Measurements from ENCODE around the gene GOSR1.
"Not testable (repeated sequence)": the region's sequence is repeated elsewhere in the genome, so short reads cannot be mapped to it uniquely, and the experiment has no call there.

Gene GOSR1

GRCh38 chr17:30564422-30565072, 87.3 kb downstream of the GOSR1 start:
- H3K36me3 ChIP-seq, H3K27me3 ChIP-seq, H3K4me3 ChIP-seq, H3K9ac ChIP-seq, H3K27ac ChIP-seq, H4K20me1 ChIP-seq: not testable (repeated sequence)
- peaks cover 0 to 11% (median 0%) of the 10 kb centered on the region in 11 experiments; a peak in 4 of 22 replicates for H3K9me3 ChIP-seq (replicated peaks in 1 of 11)
- peak overlapping the region; percentile 24 to 77 (median 49); a peak in 20 of 22 replicates for H3K4me2 ChIP-seq
- H3K4me1 ChIP-seq: peaks cover 8 to 20% (median 16%) of the 10 kb centered on the region in 10 experiments

- Histone ChIP-seq H3K9ac (no peak overlapping the region), H3K27ac (no peak overlapping the region), H3K4me1 (peaks cover 11 to 25% (median 20%) of the 10 kb centered on the region in 10 experiments), H3K36me3 (no peaks in the 10 kb centered on the region), H3K4me3 (no peak overlapping the region), H4K20me1 (peaks cover 0 to 5% (median 0%) of the 10 kb centered on the region in 11 experiments; a peak in 1 of 22 replicates), H3K27me3 (no peaks in the 10 kb centered on the region), H3K4me2 (peak overlapping the region; percentile 24 to 77 (median 49); a peak in 18 of 22 replicates), H3K9me3 (replicated peaks in 1 of 11) (peaks cover 0 to 11% (median 0%) of the 10 kb centered on the region in 11 experiments; a peak in 4 of 22 replicates)
- no peak for TF ChIP-seq Cebpa-rat (IDR thresholded peaks at IDR 0.05)
Measured at GRCh38 chr17:30565073-30565935, 88.1 kb downstream of the GOSR1 start.

- H3K4me1 ChIP-seq: peaks cover 17 to 33% (median 27%) of the 10 kb centered on the region in 10 experiments
- not testable (repeated sequence) for H3K4me3 ChIP-seq, H3K27ac ChIP-seq, H3K27me3 ChIP-seq, H3K9ac ChIP-seq, H3K36me3 ChIP-seq, H4K20me1 ChIP-seq
- H3K9me3 ChIP-seq (replicated peaks in 1 of 11): peaks cover 0 to 11% (median 0%) of the 10 kb centered on the region in 11 experiments; a peak in 4 of 22 replicates
- H3K4me2 ChIP-seq: peak overlapping the region in 8 of 11 experiments; percentile 5 to 38 (median 19); a peak in 9 of 22 replicates
Measured at GRCh38 chr17:30566104-30566503, 88.9 kb downstream of the GOSR1 start.

GRCh38 chr17:30566516-30567225, 89.5 kb downstream of the GOSR1 start:
- H3K9me3 ChIP-seq (replicated peaks in 1 of 11): peaks cover 0 to 11% (median 0%) of the 10 kb centered on the region in 11 experiments; a peak in 4 of 22 replicates
- not testable (repeated sequence) for H4K20me1 ChIP-seq, H3K27ac ChIP-seq, H3K27me3 ChIP-seq, H3K4me3 ChIP-seq, H3K36me3 ChIP-seq, H3K9ac ChIP-seq
- peak overlapping the region in 8 of 11 experiments; percentile 5 to 38 (median 19); a peak in 8 of 22 replicates for H3K4me2 ChIP-seq
- H3K4me1 ChIP-seq: peaks cover 17 to 34% (median 27%) of the 10 kb centered on the region in 10 experiments

- Histone ChIP-seq H4K20me1 (peaks cover 0 to 5% (median 0%) of the 10 kb centered on the region in 11 experiments; a peak in 2 of 22 replicates), H3K4me2 (no peak overlapping the region), H3K27ac (no peak overlapping the region), H3K4me3 (no peak overlapping the region), H3K27me3 (no peaks in the 10 kb centered on the region), H3K36me3 (no peaks in the 10 kb centered on the region), H3K4me1 (peaks cover 17 to 34% (median 27%) of the 10 kb centered on the region in 10 experiments), H3K9me3 (replicated peaks in 1 of 11) (peaks cover 0 to 11% (median 0%) of the 10 kb centered on the region in 11 experiments; a peak in 4 of 22 replicates), H3K9ac (no peak overlapping the region)
- TF ChIP-seq Cebpa-rat (IDR thresholded peaks at IDR 0.05): no peak
Measured at GRCh38 chr17:30567231-30568116, 90.3 kb downstream of the GOSR1 start.

- Histone ChIP-seq H3K36me3 (no peaks in the 10 kb centered on the region), H3K4me2 (no peak overlapping the region), H3K4me3 (no peak overlapping the region), H3K9me3 (replicated peaks in 1 of 11) (peaks cover 0 to 6% (median 0%) of the 10 kb centered on the region in 11 experiments; a peak in 4 of 22 replicates), H3K9ac (no peak overlapping the region), H3K27me3 (no peaks in the 10 kb centered on the region), H4K20me1 (peaks cover 0 to 5% (median 0%) of the 10 kb centered on the region in 11 experiments; a peak in 2 of 22 replicates), H3K4me1 (peaks cover 17 to 34% (median 27%) of the 10 kb centered on the region in 10 experiments), H3K27ac (no peak overlapping the region)
- TF ChIP-seq Cebpa-rat (IDR thresholded peaks at IDR 0.05): no peak
Measured at GRCh38 chr17:30568117-30568430, 90.9 kb downstream of the GOSR1 start.

GRCh38 chr17:30569531-30570175, 92.4 kb downstream of the GOSR1 start:
- H3K4me3 ChIP-seq; H4K20me1 ChIP-seq; H3K9ac ChIP-seq; H3K36me3 ChIP-seq; H3K9me3 ChIP-seq (replicated peaks in 1 of 11); H3K27me3 ChIP-seq; H3K27ac ChIP-seq: not testable (repeated sequence)
- peaks cover 13 to 27% (median 22%) of the 10 kb centered on the region in 10 experiments for H3K4me1 ChIP-seq
- H3K4me2 ChIP-seq: peak overlapping the region in 5 of 11 experiments; percentile 19 to 39 (median 34); a peak in 4 of 22 replicates

GRCh38 chr17:30570191-30570590, 93.0 kb downstream of the GOSR1 start:
- H3K4me2 ChIP-seq: peak overlapping the region in 10 of 11 experiments; percentile 10 to 57 (median 28); a peak in 15 of 22 replicates
- H4K20me1 ChIP-seq: peaks cover 0 to 5% (median 0%) of the 10 kb centered on the region in 11 experiments; a peak in 2 of 22 replicates
- peaks cover 9 to 23% (median 17%) of the 10 kb centered on the region in 10 experiments; a peak in 19 of 20 replicates for H3K4me1 ChIP-seq
- no peak overlapping the region for H3K27ac ChIP-seq
- no peaks in the 10 kb centered on the region for H3K9me3 ChIP-seq (replicated peaks in 1 of 11)
- no peak for TF ChIP-seq Cebpa-rat (IDR thresholded peaks at IDR 0.05)
- no peak overlapping the region for H3K9ac ChIP-seq
- no peaks in the 10 kb centered on the region for H3K36me3 ChIP-seq
- no peak overlapping the region for H3K4me3 ChIP-seq
- no peaks in the 10 kb centered on the region for H3K27me3 ChIP-seq

All from BLaER1 treated with 17β-estradiol and CSF1 and Interleukin-3, amounts not matched to agents 10 nM and 100 nM (cell line).